Common myeloid progenitor, CD34-positive (primary cell): ENCODE results near the gene TBCD.

ENCODE experiments used
- CTCF ChIA-PET: fragments of 350-600 bp; sonication (Branson Sonifier 250); formaldehyde crosslinking; loops from one replicate; lab custom pipeline; 2021; ENCODE audit warnings: antibody characterized with exemption; lab: Charles Lee
- POLR2A ChIA-PET: fragments of 350-600 bp; sonication (Branson Sonifier 250); formaldehyde crosslinking; loops from one replicate; lab custom pipeline; 2021; ENCODE audit warnings: antibody characterized with exemption; lab: Charles Lee
- DNase-seq, 3 donors: peaks; one replicate each; pipeline versions ENCODE4 v3.0.0 to v3.0.0-alpha.2; 2013
- H3K27ac ChIP-seq, 2 experiments: 1 replicate in 1 of 2; 2 replicates in 1 of 2; pipeline ENCODE4 v1.7.0; 2013; ENCODE audit warnings: inconsistent platforms in 2 of 2, low read length in 2 of 2, mild to moderate bottlenecking in 2 of 2, low read depth in 1 of 2, moderate library complexity in 1 of 2; ENCODE audit not compliant: severe bottlenecking in 2 of 2, insufficient read depth in 1 of 2, poor library complexity in 1 of 2
- H3K27me3 ChIP-seq, 5 experiments: replicated peaks in 2 of 5; 1 replicate in 3 of 5; 2 replicates in 2 of 5; pipeline versions ENCODE4 v1.6.1 to v1.7.0; 2013; ENCODE audit warnings: low read length in 4 of 5, mild to moderate bottlenecking in 2 of 5, moderate library complexity in 2 of 5, inconsistent platforms in 1 of 5; ENCODE audit not compliant: insufficient read depth in 5 of 5, control insufficient read depth in 4 of 5
- H3K36me3 ChIP-seq, 4 experiments: 1 replicate in 2 of 4; 2 replicates in 2 of 4; pipeline versions ENCODE4 v1.6.1 to v1.7.0; 2013; ENCODE audit warnings: low read length in 3 of 4, control low read depth in 1 of 4, mild to moderate bottlenecking in 1 of 4; ENCODE audit not compliant: control insufficient read depth in 4 of 4, insufficient read depth in 4 of 4
- H3K4me1 ChIP-seq, 4 experiments: 1 replicate in 3 of 4; 2 replicates in 1 of 4; pipeline versions ENCODE4 v1.6.1 to v1.7.1; 2013; ENCODE audit warnings: low read length in 3 of 4, mild to moderate bottlenecking in 3 of 4, control low read depth in 1 of 4, inconsistent platforms in 1 of 4, moderate library complexity in 1 of 4; ENCODE audit not compliant: control insufficient read depth in 4 of 4, insufficient read depth in 4 of 4; ENCODE audit errors: control extremely low read depth in 1 of 4
- H3K4me3 ChIP-seq, 7 experiments: 1 replicate in 4 of 7; 2 replicates in 3 of 7; pipeline versions ENCODE4 v1.5.1 to v1.7.0; 2013; ENCODE audit warnings: mild to moderate bottlenecking in 7 of 7, low read length in 6 of 7, moderate library complexity in 6 of 7, inconsistent platforms in 2 of 7, low read depth in 2 of 7, control low read depth in 1 of 7; ENCODE audit not compliant: insufficient read depth in 4 of 7, control insufficient read depth in 1 of 7; ENCODE audit errors: extremely low read depth in 1 of 7
- H3K9me3 ChIP-seq, 5 experiments: 1 replicate in 4 of 5; 2 replicates in 1 of 5; pipeline versions ENCODE4 v1.6.1 to v1.7.1; 2013; ENCODE audit warnings: low read length in 4 of 5, mild to moderate bottlenecking in 2 of 5, inconsistent platforms in 1 of 5, low read depth in 1 of 5, moderate library complexity in 1 of 5; ENCODE audit not compliant: control insufficient read depth in 4 of 5, insufficient read depth in 2 of 5; ENCODE audit errors: control extremely low read depth in 1 of 5
- WGBS: methylation state at CpG from one replicate; pipeline ENCODE4 v1.1.5; 2013; ENCODE audit not compliant: insufficient coverage; 5-methylcytosine and 5-hydroxymethylcytosine counted together

The TBCD gene

DNA sequence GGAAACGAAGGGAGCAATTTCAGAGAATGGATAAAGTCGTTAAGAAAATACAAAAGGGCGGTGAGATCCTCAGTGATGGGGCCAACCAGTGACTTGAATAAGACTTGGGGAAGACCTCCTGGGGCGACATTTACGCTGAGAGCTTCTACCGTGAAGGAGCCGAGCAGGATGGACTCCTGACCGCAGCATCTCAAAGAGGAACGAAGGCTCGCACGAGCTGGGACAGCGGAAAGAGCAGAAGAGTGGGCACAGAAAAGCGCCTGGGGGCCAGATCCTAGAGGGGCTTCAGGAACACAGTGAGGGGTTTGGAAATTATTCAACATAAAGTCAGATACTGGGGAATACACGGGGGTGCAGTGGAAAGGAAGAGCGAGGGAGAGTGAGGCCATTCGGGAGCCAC is 70.4 kb downstream of the TBCD start:
- Histone ChIP-seq H3K36me3 (peaks cover 7 to 44% (median 25%) of the 10 kb centered on the region in 4 experiments), H3K9me3 (peaks cover 4 to 33% (median 17%) of the 10 kb centered on the region in 5 experiments), H3K27me3 (no peaks in the 10 kb centered on the region), H3K4me1 (no peaks in the 10 kb centered on the region), H3K4me3 (no peak overlapping the region), H3K27ac (no peak overlapping the region)
- CTCF ChIA-PET: interaction anchor here (1.4 kb wide), 1 partner anchor 384 kb away, joined by 4 read pairs; no protein-coding TSS in a partner anchor
- WGBS: 91% methylated on average over 16 of the region's 16 CpGs
- DNase-seq: no peak
- POLR2A ChIA-PET: no interaction called here

DNA sequence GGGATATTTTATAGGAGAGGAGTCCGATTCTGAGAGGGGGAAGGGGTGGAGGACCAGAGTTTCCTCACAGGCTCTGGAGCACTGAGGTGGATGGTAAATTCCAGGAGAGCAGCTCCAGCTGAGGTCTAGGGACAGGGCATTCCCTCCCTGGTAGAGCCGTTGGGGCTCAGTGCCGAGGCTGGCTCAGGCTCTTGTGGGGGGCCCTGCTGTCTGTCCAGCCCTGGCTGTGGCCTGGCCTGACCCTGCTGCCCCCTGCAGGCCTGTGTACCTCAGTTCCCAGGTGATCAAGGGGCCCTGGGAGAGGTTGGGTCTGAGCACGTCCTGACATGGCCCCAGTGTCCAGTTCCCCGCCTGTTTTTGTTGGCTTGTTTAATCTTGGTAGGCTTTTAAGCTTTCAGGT is 71.1 kb downstream of the TBCD start:
- Histone ChIP-seq H3K36me3 (peaks cover 7 to 40% (median 24%) of the 10 kb centered on the region in 4 experiments), H3K27me3 (no peaks in the 10 kb centered on the region), H3K27ac (no peak overlapping the region), H3K4me3 (no peak overlapping the region), H3K4me1 (no peaks in the 10 kb centered on the region), H3K9me3 (peaks cover 4 to 32% (median 17%) of the 10 kb centered on the region in 5 experiments)
- ChIA-PET POLR2A (no interaction called here), CTCF (interaction anchor here (1.4 kb wide), 1 partner anchor 383 kb away, joined by 4 read pairs; no protein-coding TSS in a partner anchor)
- 97% methylated on average over 3 of the region's 5 CpGs for WGBS
- no peak for DNase-seq

DNA sequence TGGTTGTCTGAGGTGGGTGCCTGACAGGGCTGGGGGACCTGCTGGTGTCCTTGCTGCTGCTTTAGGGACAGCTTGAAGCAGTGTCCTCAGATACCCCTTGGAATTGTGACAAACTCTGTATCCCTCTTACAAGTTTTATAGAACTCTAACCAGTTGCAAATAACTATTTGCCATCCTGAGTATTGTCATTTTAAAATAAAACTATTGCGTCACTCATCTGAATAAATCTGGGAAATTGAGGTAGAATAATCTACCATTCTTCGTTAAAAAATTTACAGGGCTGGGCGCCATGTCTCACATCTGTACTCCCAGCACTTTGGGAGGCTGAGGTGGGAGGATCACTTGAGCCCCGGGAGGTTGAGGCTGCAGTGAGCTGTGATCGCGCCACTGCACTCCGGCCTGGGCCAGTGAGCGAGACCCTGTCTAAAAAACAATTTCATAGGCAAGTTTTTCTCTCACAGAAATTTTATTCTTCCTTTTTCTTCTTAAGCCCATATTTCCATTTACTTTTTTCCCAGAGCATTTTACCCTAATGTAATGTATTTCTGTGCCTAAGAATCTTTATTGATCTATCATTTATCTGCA is 73.8 kb downstream of the TBCD start:
- H3K4me1 ChIP-seq: no peaks in the 10 kb centered on the region
- WGBS: 95% methylated on average over 2 of the region's 8 CpGs
- ChIA-PET CTCF (interaction anchor here (1.1 kb wide), 1 partner anchor 12 kb away, joined by 4 read pairs; no protein-coding TSS in a partner anchor), POLR2A (interaction anchor here (0.5 to 0.6 kb wide), 2 partner anchors 8 to 171 kb away, joined by 4 read pairs; no protein-coding TSS in a partner anchor)
- no peak overlapping the region for H3K27ac ChIP-seq
- H3K4me3 ChIP-seq: no peak overlapping the region
- DNase-seq: no peak
- no peaks in the 10 kb centered on the region for H3K27me3 ChIP-seq
- peaks cover 0 to 13% (median 7%) of the 10 kb centered on the region in 5 experiments for H3K9me3 ChIP-seq
- peaks cover 0 to 32% (median 15%) of the 10 kb centered on the region in 4 experiments for H3K36me3 ChIP-seq

DNA sequence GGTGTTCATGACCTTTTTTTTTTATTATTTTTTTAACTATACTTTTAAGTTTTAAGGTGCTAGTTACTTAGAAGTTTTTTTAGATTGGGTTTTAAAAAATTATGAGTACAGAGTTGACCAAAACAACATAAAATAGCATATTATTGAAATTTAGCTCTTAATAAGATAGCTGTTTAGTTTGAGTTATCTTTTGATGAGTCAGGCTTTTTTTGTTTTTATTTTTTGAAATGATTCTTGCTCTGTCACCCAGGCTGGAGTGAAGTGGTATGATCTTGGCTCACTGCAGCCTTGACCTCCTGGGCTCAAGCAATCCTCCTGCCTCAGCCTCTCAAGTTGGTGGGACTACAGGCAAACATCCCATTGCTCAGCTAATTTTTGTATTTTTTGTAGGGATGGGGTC is 74.3 kb downstream of the TBCD start:
- H3K4me3 ChIP-seq: no peak overlapping the region
- no peaks in the 10 kb centered on the region for H3K27me3 ChIP-seq
- H3K36me3 ChIP-seq: peaks cover 0 to 27% (median 15%) of the 10 kb centered on the region in 4 experiments
- no peak for DNase-seq
- POLR2A ChIA-PET: no interaction called here
- CTCF ChIA-PET: interaction anchor here (1.0 kb wide), 1 partner anchor 10 kb away, joined by 3 read pairs; no protein-coding TSS in a partner anchor
- no peak overlapping the region for H3K27ac ChIP-seq
- H3K4me1 ChIP-seq: no peaks in the 10 kb centered on the region
- H3K9me3 ChIP-seq: peaks cover 0 to 7% (median 4%) of the 10 kb centered on the region in 5 experiments

DNA sequence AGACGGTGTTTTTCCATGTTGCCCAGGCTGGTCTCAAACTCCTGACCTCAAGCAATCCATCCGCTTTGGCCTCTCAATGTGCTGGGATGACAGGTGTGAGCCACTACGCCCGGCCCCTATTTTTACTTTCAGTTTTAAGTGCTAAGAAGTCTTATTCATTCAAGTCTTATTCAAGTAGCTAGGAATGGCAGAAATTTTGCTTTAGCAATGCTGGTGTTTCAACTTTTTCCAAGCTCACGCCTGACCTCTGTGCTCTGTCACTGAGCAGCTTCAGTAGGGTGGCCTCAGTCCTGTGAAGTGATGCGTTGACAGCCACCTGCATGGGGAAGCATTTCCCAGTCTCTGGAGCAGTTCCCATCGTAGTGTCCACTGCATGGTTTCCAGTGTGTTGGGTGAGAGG is 75.1 kb downstream of the TBCD start:
- ChIA-PET POLR2A (no interaction called here), CTCF (interaction anchor here (1.0 kb wide), 1 partner anchor 10 kb away, joined by 3 read pairs; no protein-coding TSS in a partner anchor)
- Histone ChIP-seq H3K9me3 (peaks cover 0 to 4% (median 1%) of the 10 kb centered on the region in 5 experiments), H3K4me1 (no peaks in the 10 kb centered on the region), H3K27me3 (no peaks in the 10 kb centered on the region), H3K27ac (no peak overlapping the region), H3K36me3 (peaks cover 0 to 21% (median 14%) of the 10 kb centered on the region in 4 experiments), H3K4me3 (no peak overlapping the region)
- no peak for DNase-seq
- 99% methylated on average over 7 of the region's 7 CpGs for WGBS

DNA sequence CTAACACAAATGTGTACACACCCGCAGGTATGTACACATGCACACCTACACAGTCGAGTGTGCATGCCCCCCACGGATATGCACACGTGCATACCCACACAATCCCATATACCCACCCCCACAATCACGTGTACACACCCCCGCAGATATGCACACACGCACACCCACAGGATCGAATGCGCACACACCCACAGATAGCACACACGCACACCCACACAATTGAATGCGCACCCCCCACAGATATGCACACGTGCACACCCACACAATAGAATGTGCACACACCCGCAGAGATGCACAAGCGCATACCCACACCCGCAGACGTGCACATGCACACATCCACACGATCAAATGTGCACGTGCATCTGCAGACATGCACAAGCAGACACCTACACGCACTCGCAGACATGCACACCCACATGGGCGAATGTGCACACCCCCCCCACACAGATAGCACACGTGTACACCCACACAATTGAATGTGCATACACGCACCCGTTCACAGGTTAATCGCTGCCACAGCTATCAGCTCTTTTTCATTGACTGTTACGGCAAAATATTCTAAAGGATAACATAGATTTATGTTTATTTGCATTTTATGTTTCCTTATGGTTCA is 77.1 kb downstream of the TBCD start:
- ChIA-PET POLR2A (no interaction called here), CTCF (no interaction called here)
- H3K4me3 ChIP-seq: no peak overlapping the region
- WGBS: 98% methylated on average over 9 of the region's 26 CpGs
- no peaks in the 10 kb centered on the region for H3K9me3 ChIP-seq
- no peaks in the 10 kb centered on the region for H3K4me1 ChIP-seq
- H3K36me3 ChIP-seq: peaks cover 0 to 22% (median 13%) of the 10 kb centered on the region in 4 experiments
- no peaks in the 10 kb centered on the region for H3K27me3 ChIP-seq
- DNase-seq: no peak
- H3K27ac ChIP-seq: no peak overlapping the region

DNA sequence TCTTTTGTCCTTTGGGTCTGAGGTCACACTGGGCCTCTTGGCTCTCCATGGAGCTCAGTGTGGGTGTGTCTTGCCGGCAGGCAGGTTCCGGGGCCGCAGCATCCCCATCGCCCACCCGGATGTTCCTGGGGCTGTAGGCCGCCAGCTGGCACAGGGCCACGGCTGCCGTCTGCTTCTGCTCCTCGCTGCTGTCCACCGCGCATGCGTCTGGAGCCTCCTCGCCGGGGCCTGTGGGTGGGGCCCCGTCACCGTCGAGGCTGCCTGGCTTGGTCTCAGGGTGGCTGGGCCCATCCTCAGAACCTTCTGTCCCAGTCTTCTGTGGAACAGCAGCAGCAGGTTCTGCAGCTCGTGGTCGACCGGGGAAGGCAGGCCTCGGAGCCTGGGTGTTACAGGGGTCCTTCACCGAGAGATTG is 78.4 kb downstream of the TBCD start:
- Histone ChIP-seq H3K27ac (no peak overlapping the region), H3K27me3 (no peaks in the 10 kb centered on the region), H3K4me3 (no peak overlapping the region), H3K9me3 (no peaks in the 10 kb centered on the region), H3K36me3 (peaks cover 0 to 22% (median 13%) of the 10 kb centered on the region in 4 experiments), H3K4me1 (no peaks in the 10 kb centered on the region)
- 97% methylated on average over 22 of the region's 22 CpGs for WGBS
- ChIA-PET POLR2A (no interaction called here), CTCF (interaction anchor here (1.5 to 2.3 kb wide), 2 partner anchors 13 to 162 kb away, joined by 4 to 7 read pairs; no protein-coding TSS in a partner anchor)
- DNase-seq: no peak
